Uterus (tissue), 4 donors: ENCODE results near the gene GPR87. TPM values are rescaled to one million over a fixed set of nuclear protein-coding genes. Genes with fewer than 3 reads are reported as not detected.

Experiments used
- DNase-seq, 2 donors: peaks; one replicate each; pipeline ENCODE4 v3.0.0-alpha.2; 2019 to 2020
- H3K27ac ChIP-seq, 2 donors: fragments of 200-600 bp; sonication (generic); 1 replicate in 1 of 2; 2 replicates in 1 of 2; pipeline ENCODE4 v1.5.1; 2016 to 2018
- H3K27me3 ChIP-seq, 2 donors: fragments of 200-600 bp; sonication (generic); one replicate each; pipeline ENCODE4 v1.5.1; 2018 to 2019; ENCODE audit warnings: control low read depth in 1 of 2
- H3K36me3 ChIP-seq, 2 donors: fragments of 200-600 bp; sonication (generic); one replicate each; pipeline ENCODE4 v1.5.1; 2019; ENCODE audit warnings: control low read depth in 1 of 2
- H3K4me1 ChIP-seq, 2 donors: fragments of 200-600 bp; sonication (generic); one replicate each; pipeline ENCODE4 v1.5.1; 2018 to 2019; ENCODE audit warnings: control low read depth in 1 of 2
- H3K4me3 ChIP-seq, 2 donors: fragments of 200-600 bp; sonication (generic); 1 replicate in 1 of 2; 2 replicates in 1 of 2; pipeline ENCODE4 v1.5.1; 2018 to 2019; ENCODE audit warnings: mild to moderate bottlenecking in 1 of 2
- H3K9me3 ChIP-seq, 2 donors: fragments of 200-600 bp; sonication (generic); one replicate each; pipeline ENCODE4 v1.5.1; 2019; ENCODE audit warnings: control low read depth in 1 of 2
- POLR2A ChIP-seq, 2 donors: fragments of 450-650 bp; IDR thresholded peaks; one replicate each; pipeline ENCODE4 v1.6.1; 2016; ENCODE audit warnings: antibody characterized with exemption in 2 of 2, mild to moderate bottlenecking in 1 of 2, moderate library complexity in 1 of 2
- intact Hi-C: fragments of 100-400 bp; cut with DNase I; formaldehyde crosslinking; loops from one replicate; pipeline ENCODE4 v1.15.1; 2023; ENCODE audit warnings: low total_unique reads
- total RNA-seq, 4 donors: library from RNA; depleted of rRNA in 3 of 4; stranded (reverse); fragments of >200 nt in 3 of 4; gene quantifications; one replicate each; pipeline versions ENCODE4 v1.1.0 to v1.2.4, GENCODE V29; 2014 to 2023
- TF ChIP-seq, protein P1 (sequence below), 4 experiments: fragments of 200-600 bp in 2 of 4; fragments of 450-650 bp in 2 of 4; sonication (generic) in 2 of 4; IDR thresholded peaks; one replicate each; pipeline ENCODE4 v1.5.1; 2016 to 2019; ENCODE audit warnings: antibody characterized with exemption in 4 of 4, mild to moderate bottlenecking in 2 of 4, moderate library complexity in 1 of 4
- donor health status: DM: yes; HTN: yes; CAD: no.

GPR87 gene
- total RNA-seq, 4 donors from 2014 or later = 0.21 TPM; not detected in 3

DNA sequence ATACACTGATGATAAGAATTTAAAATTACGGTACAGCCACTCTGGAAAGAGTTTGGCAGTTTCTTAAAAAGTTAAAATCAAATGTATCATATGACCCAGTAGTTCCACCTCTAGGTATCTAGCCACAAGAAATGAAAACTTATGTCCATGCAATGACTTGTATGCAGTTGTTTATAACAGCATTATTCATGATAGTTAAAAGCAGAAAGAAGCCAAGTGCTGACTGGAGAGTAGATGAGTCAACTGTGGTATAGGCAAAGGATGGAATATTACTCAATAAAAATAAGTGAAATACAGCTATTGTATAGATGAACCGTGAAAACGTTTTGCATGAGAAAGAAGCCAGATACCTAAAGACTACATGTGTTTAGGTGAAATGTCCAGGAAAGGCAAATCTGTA, 14.8 kb downstream of the GPR87 start:
- no peaks in the 10 kb centered on the region for H3K36me3 ChIP-seq
- DNase-seq = no peak
- intact Hi-C loops = no loop called here
- H3K4me3 ChIP-seq = no peak overlapping the region
- H3K27me3 ChIP-seq = no peaks in the 10 kb centered on the region
- no peak overlapping the region for H3K27ac ChIP-seq
- no peak for TF ChIP-seq POLR2A (IDR thresholded peaks at IDR 0.05)
- TF ChIP-seq, protein P1, sequence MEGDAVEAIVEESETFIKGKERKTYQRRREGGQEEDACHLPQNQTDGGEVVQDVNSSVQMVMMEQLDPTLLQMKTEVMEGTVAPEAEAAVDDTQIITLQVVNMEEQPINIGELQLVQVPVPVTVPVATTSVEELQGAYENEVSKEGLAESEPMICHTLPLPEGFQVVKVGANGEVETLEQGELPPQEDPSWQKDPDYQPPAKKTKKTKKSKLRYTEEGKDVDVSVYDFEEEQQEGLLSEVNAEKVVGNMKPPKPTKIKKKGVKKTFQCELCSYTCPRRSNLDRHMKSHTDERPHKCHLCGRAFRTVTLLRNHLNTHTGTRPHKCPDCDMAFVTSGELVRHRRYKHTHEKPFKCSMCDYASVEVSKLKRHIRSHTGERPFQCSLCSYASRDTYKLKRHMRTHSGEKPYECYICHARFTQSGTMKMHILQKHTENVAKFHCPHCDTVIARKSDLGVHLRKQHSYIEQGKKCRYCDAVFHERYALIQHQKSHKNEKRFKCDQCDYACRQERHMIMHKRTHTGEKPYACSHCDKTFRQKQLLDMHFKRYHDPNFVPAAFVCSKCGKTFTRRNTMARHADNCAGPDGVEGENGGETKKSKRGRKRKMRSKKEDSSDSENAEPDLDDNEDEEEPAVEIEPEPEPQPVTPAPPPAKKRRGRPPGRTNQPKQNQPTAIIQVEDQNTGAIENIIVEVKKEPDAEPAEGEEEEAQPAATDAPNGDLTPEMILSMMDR (IDR thresholded peaks at IDR 0.05) = no peak
- H3K4me1 ChIP-seq = no peaks in the 10 kb centered on the region
- no peaks in the 10 kb centered on the region for H3K9me3 ChIP-seq

DNA sequence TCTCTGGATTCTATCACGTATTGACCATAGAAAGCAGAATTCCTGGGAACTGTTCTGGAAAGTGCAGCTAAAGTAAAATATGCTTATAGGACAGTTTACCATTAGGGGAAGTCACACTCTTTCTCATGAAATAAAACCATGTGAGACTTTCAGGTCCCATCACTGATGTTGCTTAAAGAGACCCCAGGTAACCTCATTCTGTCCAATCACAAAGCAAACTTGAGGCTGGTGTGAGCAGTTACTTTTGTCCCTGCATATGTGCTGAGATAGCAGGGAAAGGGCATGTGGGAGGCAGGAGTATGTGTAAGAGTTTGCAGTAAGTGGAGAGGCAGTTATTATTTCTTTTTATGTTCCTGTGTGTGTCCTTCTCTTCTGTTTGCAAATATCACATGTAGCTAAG, 16.1 kb downstream of the GPR87 start:
- no peak for DNase-seq
- Histone ChIP-seq H3K9me3 (no peaks in the 10 kb centered on the region), H3K27me3 (no peaks in the 10 kb centered on the region), H3K27ac (no peak overlapping the region), H3K4me1 (no peaks in the 10 kb centered on the region), H3K4me3 (no peak overlapping the region), H3K36me3 (no peaks in the 10 kb centered on the region)
- intact Hi-C loops = no loop called here
- TF ChIP-seq POLR2A (IDR thresholded peaks at IDR 0.05) = no peak
- TF ChIP-seq, protein P1 (IDR thresholded peaks at IDR 0.05) = no peak

DNA sequence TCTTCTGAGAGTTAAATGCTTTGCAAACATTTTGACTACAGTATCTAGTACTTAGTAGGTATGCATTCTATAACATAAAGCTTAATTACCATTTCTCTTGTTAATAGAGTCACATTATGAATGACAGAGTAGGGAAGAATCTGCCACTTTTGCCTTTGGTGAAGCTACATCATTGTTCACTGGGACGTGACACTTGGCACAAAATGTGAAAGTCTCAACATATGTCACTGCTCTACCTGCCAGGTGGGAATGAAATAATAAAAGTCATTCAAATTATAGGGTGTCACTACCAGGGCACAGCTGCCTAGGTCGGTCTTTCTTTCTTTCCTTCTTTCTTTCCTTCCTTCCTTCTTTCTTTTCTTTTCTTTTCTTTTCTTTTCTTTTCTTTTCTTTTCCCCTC, 17.6 kb downstream of the GPR87 start:
- Histone ChIP-seq H3K4me3 (no peak overlapping the region), H3K9me3 (no peaks in the 10 kb centered on the region), H3K27ac (no peak overlapping the region), H3K36me3 (no peaks in the 10 kb centered on the region), H3K27me3 (no peaks in the 10 kb centered on the region), H3K4me1 (no peaks in the 10 kb centered on the region)
- no peak for DNase-seq
- TF ChIP-seq, protein P1 (IDR thresholded peaks at IDR 0.05) = no peak
- TF ChIP-seq POLR2A (IDR thresholded peaks at IDR 0.05) = no peak
- intact Hi-C loops = no loop called here

DNA sequence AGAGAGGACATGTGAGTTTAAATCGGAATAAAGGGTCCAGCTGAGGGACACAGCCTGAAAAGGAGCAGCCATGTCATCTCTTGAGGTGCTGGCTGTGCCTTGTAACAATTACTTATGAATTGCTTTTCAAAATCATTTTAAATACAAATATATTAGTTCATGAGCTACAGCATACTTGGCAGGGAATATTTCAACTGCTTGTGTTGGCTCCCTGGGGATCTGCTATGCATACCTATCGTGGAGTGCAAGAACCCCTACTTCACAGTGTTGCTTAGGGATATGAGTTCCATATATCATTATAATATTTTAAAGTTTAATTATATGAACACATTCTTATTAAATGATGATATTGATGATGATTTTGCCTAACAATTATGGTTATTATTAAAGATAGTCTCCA, 19.2 kb downstream of the GPR87 start:
- no peak overlapping the region for H3K27ac ChIP-seq
- no peak overlapping the region for H3K4me3 ChIP-seq
- DNase-seq = no peak
- TF ChIP-seq POLR2A (IDR thresholded peaks at IDR 0.05) = no peak
- TF ChIP-seq, protein P1 (IDR thresholded peaks at IDR 0.05) = no peak
- no peaks in the 10 kb centered on the region for H3K27me3 ChIP-seq
- H3K4me1 ChIP-seq = no peaks in the 10 kb centered on the region
- H3K9me3 ChIP-seq = no peaks in the 10 kb centered on the region
- intact Hi-C loops = no loop called here
- H3K36me3 ChIP-seq = no peaks in the 10 kb centered on the region

DNA sequence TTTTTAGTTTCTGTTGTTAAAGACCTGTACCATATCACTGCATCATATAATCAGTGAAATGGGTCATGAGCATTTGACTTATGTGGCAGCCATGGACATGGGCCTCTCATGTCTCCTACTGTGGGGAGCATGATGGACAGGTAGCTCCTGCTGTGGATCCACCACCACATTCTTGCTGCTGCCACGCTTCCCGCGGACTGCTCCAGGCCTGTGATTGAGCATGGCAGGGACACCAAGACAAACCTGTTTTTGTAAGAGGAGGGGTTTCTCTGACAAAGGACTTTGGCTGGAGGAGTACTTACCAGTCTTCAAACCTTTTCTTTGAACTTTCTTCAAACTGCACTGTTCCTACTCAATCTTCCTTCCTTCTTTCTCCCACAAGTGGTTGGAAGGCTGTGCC, 20.4 kb downstream of the GPR87 start:
- TF ChIP-seq POLR2A (IDR thresholded peaks at IDR 0.05) = no peak
- TF ChIP-seq, protein P1 (IDR thresholded peaks at IDR 0.05) = no peak
- no peaks in the 10 kb centered on the region for H3K9me3 ChIP-seq
- no peaks in the 10 kb centered on the region for H3K36me3 ChIP-seq
- H3K27me3 ChIP-seq = no peaks in the 10 kb centered on the region
- H3K27ac ChIP-seq = no peak overlapping the region
- H3K4me1 ChIP-seq = no peaks in the 10 kb centered on the region
- H3K4me3 ChIP-seq = no peak overlapping the region
- no peak for DNase-seq
- intact Hi-C loops = no loop called here
